ENCODE results near the gene CMA1. TPM values are rescaled to one million over a fixed set of nuclear protein-coding genes. Genes with fewer than 3 reads are reported as not detected.

The CMA1 gene
- polyA plus RNA-seq, 1 donor from 2014 or later = not detected

DNA sequence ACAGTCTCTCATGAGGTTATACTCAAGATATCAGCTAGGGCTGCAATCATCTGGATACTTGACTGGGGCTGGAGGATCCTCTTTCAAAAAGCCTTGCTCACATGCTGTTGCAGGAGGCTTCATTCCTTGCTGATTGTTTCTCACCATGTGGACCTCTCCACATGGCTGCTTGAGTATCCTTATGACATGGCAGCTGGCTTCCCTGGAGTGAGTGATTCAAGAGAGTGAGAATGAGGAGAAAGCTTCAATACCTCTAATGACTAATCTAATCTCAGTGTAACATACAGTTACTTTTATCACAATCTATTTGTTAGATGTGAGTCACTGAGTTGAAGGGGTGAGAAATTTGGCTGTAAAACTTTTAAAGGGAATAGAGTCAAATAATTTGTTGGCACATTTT, 51.1 kb downstream of the CMA1 start:
- Histone ChIP-seq H3K9me3 (ENCODE audit: low read length) (no peaks in the 10 kb centered on the region), H3K4me3 (ENCODE audit: low read length) (no peak overlapping the region), H4K20me1 (ENCODE audit: insufficient read depth) (no peaks in the 10 kb centered on the region), H3K27me3 (ENCODE audit: insufficient read depth, low read depth, low read length) (no peaks in the 10 kb centered on the region), H3K9ac (ENCODE audit: low read length) (no peak overlapping the region), H3F3A (ENCODE audit: insufficient read depth, low read length, poor library complexity, severe bottlenecking) (no peaks in the 10 kb centered on the region), H3K27ac (ENCODE audit: low read length) (no peak overlapping the region), H3K4me2 (ENCODE audit: low read length) (no peak overlapping the region), H2AFZ (ENCODE audit: low read depth, low read length) (no peak overlapping the region), H3K9me2 (ENCODE audit: insufficient read depth, low read length) (no peaks in the 10 kb centered on the region), H3K79me2 (replicated peaks; ENCODE audit: insufficient read depth, low read length) (no peaks in the 10 kb centered on the region), H3K36me3 (ENCODE audit: insufficient read depth, low read length) (no peaks in the 10 kb centered on the region)
- no peak for TF ChIP-seq POLR2AphosphoS5 (IDR thresholded peaks at IDR 0.05)
- no peak for TF ChIP-seq RAD21 (conservative IDR thresholded peaks at IDR 0.05)
- TF ChIP-seq MXI1 (conservative IDR thresholded peaks at IDR 0.05; ENCODE audit: poor library complexity, severe bottlenecking) = no peak
- TF ChIP-seq EZH2 (IDR thresholded peaks at IDR 0.05; ENCODE audit: borderline replicate concordance, insufficient read depth, low read length, poor library complexity, severe bottlenecking) = no peak
- no peak for TF ChIP-seq EP300 (conservative IDR thresholded peaks at IDR 0.05; ENCODE audit: poor library complexity, severe bottlenecking)

Other genes starting within 250 kb of the CMA1 start
- 3.6 and 7.5 TPM in 2 replicates for gene TGM1, start 245.1 kb downstream of the CMA1 start, polyA plus RNA-seq
- gene RABGGTA, start 236.7 kb downstream of the CMA1 start, polyA plus RNA-seq = 28.8 and 33.2 TPM in 2 replicates
- 5.5 and 6.9 TPM in 2 replicates for gene DHRS1, start 208.5 kb downstream of the CMA1 start, polyA plus RNA-seq
- gene NOP9, start 208.4 kb downstream of the CMA1 start, polyA plus RNA-seq = 13.0 and 19.5 TPM in 2 replicates
- not detected in 2 replicates for gene CIDEB, start 200.3 kb downstream of the CMA1 start, polyA plus RNA-seq
- 3.4 and 5.0 TPM in 2 replicates for gene LTB4R2, start 198.1 kb downstream of the CMA1 start, polyA plus RNA-seq
- gene LTB4R, start 196.8 kb downstream of the CMA1 start, polyA plus RNA-seq = 4.3 and 5.2 TPM in 2 replicates
- not detected in 2 replicates for gene ADCY4, start 173.2 kb downstream of the CMA1 start, polyA plus RNA-seq
- gene RIPK3, start 168.3 kb downstream of the CMA1 start, polyA plus RNA-seq = not detected in 2 replicates
- gene NFATC4, start 140.1 kb downstream of the CMA1 start, polyA plus RNA-seq = 0.22 and 0.48 TPM in 2 replicates
- 5.7 and 9.1 TPM in 2 replicates for gene NYNRIN, start 109.3 kb downstream of the CMA1 start, polyA plus RNA-seq
- gene CBLN3, start 78.6 kb downstream of the CMA1 start, polyA plus RNA-seq = not detected in 2 replicates
- 0.53 and 0.92 TPM in 2 replicates for gene KHNYN, start 78.3 kb downstream of the CMA1 start, polyA plus RNA-seq
- gene SDR39U1, start 65.5 kb downstream of the CMA1 start, polyA plus RNA-seq = 142 and 173 TPM in 2 replicates
- not detected in 2 replicates for gene CTSG, start 68.0 kb upstream of the CMA1 start, polyA plus RNA-seq
- not detected in 2 replicates for gene GZMH, start 101.4 kb upstream of the CMA1 start, polyA plus RNA-seq
- not detected in 2 replicates for gene GZMB, start 125.9 kb upstream of the CMA1 start, polyA plus RNA-seq

Data from neural cell (in vitro differentiated cells).